ENCODE measurements around the gene UNC5A. TPM values are rescaled to one million over a fixed set of nuclear protein-coding genes. Genes with fewer than 3 reads are reported as not detected.

UNC5A gene
- polyA plus RNA-seq, 1 of the 3 experiments (the other 2 are of a cell fraction) = 0.46 TPM

DNA sequence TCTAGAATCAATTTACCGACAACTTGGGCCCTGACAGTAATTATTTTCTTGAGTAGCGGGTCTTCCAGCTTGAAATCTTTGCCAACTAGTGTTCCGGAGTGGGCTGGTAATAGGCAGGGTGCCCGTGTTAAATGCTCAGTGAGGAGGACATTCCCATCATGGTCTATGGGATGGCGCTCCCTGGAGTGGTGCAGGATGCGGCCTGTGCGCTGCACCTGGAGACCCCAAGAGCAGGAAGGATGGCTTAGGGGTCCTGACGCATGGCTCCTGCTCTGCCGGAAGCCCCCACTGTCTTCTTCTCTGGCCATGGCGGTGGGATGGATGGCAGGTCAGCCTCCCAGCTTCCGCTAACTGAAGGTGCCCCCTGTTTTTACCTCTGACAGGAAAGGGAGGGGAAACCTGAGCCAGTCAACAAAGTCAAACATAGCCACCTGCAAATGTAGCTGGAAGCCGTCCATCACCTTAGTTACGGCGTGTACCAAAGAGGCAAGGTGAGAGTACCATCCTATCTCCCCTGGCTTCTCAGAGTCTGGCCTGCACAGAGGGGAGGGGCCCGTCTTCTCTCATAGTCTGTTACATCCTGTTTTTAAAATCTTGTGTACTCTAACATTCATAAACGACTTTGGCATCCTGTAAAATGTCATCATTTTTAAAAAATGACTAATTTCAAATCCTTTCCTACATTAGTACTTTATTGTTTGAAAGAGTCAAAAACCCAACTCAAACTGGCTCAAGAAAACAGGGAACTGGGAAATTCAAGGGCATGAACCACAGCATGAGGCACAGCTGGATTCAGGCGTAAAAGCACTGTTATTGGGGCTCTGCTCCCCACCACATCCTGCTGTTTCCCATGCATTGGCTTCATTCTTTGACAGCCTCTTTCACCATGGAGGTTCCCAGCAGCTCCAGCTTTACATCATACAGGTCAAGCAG, 28.5 kb upstream of the UNC5A start:
- no peaks in the 10 kb centered on the region for H3K9me2 ChIP-seq
- DNase-seq = no peak
- ChIA-PET POLR2A (no interaction called here), CTCF (interaction anchor here (1.5 to 1.7 kb wide), 2 partner anchors 11 to 121 kb away, joined by 4 to 5 read pairs; no protein-coding TSS in a partner anchor)
- H3K4me2 ChIP-seq = no peak overlapping the region
- H3K4me1 ChIP-seq (ENCODE audit: control insufficient read depth in 1 of 2, insufficient read depth in 2 of 2, low read depth in 1 of 2, low read length in 1 of 2) = peaks cover 0 to 11% of the 10 kb centered on the region in 2 experiments; a peak in 1 of 4 replicates
- H2AFZ ChIP-seq (ENCODE audit: low read depth) = no peak overlapping the region
- TF ChIP-seq RXRA (IDR thresholded peaks at IDR 0.05; ENCODE audit: borderline replicate concordance, low read depth) (no peak), GATA2 (CRISPR knock-in tag; IDR thresholded peaks at IDR 0.05) (no peak), RCOR1 (IDR thresholded peaks at IDR 0.05; ENCODE audit: low read length) (no peak), EP300 (IDR thresholded peaks at IDR 0.05; ENCODE audit: borderline replicate concordance in 1 of 2, low read depth in 1 of 2, low read length in 1 of 2) (no peak), GABPA (IDR thresholded peaks at IDR 0.05; ENCODE audit: low read depth) (no peak), FOSL2 (IDR thresholded peaks at IDR 0.05; ENCODE audit: borderline replicate concordance, low read depth) (no peak), MXI1 (IDR thresholded peaks at IDR 0.05; ENCODE audit: low read depth, low read length) (no peak), TCF12 (IDR thresholded peaks at IDR 0.05) (no peak)
- TF ChIP-seq, protein P1, sequence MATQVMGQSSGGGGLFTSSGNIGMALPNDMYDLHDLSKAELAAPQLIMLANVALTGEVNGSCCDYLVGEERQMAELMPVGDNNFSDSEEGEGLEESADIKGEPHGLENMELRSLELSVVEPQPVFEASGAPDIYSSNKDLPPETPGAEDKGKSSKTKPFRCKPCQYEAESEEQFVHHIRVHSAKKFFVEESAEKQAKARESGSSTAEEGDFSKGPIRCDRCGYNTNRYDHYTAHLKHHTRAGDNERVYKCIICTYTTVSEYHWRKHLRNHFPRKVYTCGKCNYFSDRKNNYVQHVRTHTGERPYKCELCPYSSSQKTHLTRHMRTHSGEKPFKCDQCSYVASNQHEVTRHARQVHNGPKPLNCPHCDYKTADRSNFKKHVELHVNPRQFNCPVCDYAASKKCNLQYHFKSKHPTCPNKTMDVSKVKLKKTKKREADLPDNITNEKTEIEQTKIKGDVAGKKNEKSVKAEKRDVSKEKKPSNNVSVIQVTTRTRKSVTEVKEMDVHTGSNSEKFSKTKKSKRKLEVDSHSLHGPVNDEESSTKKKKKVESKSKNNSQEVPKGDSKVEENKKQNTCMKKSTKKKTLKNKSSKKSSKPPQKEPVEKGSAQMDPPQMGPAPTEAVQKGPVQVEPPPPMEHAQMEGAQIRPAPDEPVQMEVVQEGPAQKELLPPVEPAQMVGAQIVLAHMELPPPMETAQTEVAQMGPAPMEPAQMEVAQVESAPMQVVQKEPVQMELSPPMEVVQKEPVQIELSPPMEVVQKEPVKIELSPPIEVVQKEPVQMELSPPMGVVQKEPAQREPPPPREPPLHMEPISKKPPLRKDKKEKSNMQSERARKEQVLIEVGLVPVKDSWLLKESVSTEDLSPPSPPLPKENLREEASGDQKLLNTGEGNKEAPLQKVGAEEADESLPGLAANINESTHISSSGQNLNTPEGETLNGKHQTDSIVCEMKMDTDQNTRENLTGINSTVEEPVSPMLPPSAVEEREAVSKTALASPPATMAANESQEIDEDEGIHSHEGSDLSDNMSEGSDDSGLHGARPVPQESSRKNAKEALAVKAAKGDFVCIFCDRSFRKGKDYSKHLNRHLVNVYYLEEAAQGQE (IDR thresholded peaks at IDR 0.05; ENCODE audit: low read depth, low read length) = no peak
- TF ChIP-seq, protein P2, sequence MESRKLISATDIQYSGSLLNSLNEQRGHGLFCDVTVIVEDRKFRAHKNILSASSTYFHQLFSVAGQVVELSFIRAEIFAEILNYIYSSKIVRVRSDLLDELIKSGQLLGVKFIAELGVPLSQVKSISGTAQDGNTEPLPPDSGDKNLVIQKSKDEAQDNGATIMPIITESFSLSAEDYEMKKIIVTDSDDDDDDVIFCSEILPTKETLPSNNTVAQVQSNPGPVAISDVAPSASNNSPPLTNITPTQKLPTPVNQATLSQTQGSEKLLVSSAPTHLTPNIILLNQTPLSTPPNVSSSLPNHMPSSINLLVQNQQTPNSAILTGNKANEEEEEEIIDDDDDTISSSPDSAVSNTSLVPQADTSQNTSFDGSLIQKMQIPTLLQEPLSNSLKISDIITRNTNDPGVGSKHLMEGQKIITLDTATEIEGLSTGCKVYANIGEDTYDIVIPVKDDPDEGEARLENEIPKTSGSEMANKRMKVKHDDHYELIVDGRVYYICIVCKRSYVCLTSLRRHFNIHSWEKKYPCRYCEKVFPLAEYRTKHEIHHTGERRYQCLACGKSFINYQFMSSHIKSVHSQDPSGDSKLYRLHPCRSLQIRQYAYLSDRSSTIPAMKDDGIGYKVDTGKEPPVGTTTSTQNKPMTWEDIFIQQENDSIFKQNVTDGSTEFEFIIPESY (IDR thresholded peaks at IDR 0.05; ENCODE audit: borderline replicate concordance, low read depth) = no peak
- TF ChIP-seq, protein P3, sequence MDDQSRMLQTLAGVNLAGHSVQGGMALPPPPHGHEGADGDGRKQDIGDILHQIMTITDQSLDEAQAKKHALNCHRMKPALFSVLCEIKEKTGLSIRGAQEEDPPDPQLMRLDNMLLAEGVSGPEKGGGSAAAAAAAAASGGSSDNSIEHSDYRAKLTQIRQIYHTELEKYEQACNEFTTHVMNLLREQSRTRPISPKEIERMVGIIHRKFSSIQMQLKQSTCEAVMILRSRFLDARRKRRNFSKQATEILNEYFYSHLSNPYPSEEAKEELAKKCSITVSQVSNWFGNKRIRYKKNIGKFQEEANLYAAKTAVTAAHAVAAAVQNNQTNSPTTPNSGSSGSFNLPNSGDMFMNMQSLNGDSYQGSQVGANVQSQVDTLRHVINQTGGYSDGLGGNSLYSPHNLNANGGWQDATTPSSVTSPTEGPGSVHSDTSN (IDR thresholded peaks at IDR 0.05) = no peak
- no peaks in the 10 kb centered on the region for H3K36me3 ChIP-seq (replicated peaks in 1 of 2; ENCODE audit: control insufficient read depth in 1 of 2, insufficient read depth in 2 of 2, low read length in 1 of 2)
- 83% methylated on average over 11 of the region's 17 CpGs for WGBS (ENCODE audit: low lambda C conversion rate)
- no peaks in the 10 kb centered on the region for H3K9me3 ChIP-seq
- no peak overlapping the region for H3K9ac ChIP-seq
- no peaks in the 10 kb centered on the region for H3K27me3 ChIP-seq (ENCODE audit: insufficient read depth)
- no peaks in the 10 kb centered on the region for H3F3A ChIP-seq (replicated peaks; ENCODE audit: insufficient read depth)
- H3K4me3 ChIP-seq (ENCODE audit: low read depth in 2 of 2, low read length in 1 of 2) = no peak overlapping the region
- no peaks in the 10 kb centered on the region for H3K79me2 ChIP-seq (ENCODE audit: insufficient read depth)
- no peak overlapping the region for H3K27ac ChIP-seq (ENCODE audit: low read depth in 2 of 2, low read length in 1 of 2)
- H4K20me1 ChIP-seq (ENCODE audit: insufficient read depth) = no peaks in the 10 kb centered on the region
